ENCODE data around the gene KRT78. TPM values are rescaled to one million over a fixed set of nuclear protein-coding genes. Genes with fewer than 3 reads are reported as not detected.

Gene KRT78
- total RNA-seq, 1 donor from 2014 or later: not detected

DNA sequence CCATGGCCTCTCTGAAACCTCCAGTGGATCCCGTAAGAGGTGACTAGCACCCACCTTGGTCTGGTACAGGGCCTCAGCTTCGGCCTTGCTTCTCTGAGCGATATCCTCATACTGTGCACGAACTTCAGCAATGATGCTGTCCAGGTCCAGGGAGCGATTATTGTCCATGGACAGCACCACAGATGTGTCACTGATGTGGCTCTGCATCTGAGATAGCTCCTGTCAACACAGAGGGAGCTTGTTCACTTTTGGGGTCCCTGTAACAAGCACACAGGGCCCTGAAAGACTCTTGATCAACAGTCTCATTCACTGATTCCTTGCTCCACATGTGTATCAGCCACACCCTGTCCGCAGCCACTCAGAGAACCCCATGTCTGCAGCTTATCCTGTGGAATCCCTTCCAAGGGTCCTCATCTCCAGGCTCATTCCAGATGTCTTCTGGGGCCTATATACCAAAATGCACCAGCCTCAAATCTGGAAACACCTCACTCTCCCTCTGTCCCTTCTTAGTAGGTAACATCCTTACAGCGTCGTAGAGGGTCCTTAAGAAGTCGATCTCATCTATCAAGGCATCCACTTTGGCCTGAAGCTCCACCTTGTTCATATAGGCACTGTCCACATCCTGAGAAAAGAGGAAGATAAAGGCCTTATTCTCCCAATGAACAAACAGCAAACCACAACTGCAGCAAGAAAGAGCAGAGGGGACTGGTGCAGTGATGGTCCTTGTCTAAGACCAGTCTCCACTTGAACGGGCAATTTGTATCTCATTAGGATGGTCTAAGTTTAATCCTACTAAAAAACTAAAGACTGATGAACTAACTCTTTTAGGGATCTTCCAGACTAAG is 56.4 kb downstream of the KRT78 start:
- no peak overlapping the region for H3K4me3 ChIP-seq (ENCODE audit: low read depth, low read length)
- DNase-seq (ENCODE audit: low read depth): no peak
- TF ChIP-seq, protein P1, sequence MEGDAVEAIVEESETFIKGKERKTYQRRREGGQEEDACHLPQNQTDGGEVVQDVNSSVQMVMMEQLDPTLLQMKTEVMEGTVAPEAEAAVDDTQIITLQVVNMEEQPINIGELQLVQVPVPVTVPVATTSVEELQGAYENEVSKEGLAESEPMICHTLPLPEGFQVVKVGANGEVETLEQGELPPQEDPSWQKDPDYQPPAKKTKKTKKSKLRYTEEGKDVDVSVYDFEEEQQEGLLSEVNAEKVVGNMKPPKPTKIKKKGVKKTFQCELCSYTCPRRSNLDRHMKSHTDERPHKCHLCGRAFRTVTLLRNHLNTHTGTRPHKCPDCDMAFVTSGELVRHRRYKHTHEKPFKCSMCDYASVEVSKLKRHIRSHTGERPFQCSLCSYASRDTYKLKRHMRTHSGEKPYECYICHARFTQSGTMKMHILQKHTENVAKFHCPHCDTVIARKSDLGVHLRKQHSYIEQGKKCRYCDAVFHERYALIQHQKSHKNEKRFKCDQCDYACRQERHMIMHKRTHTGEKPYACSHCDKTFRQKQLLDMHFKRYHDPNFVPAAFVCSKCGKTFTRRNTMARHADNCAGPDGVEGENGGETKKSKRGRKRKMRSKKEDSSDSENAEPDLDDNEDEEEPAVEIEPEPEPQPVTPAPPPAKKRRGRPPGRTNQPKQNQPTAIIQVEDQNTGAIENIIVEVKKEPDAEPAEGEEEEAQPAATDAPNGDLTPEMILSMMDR (conservative IDR thresholded peaks at IDR 0.05; ENCODE audit: low read depth, low read length): no peak

DNA sequence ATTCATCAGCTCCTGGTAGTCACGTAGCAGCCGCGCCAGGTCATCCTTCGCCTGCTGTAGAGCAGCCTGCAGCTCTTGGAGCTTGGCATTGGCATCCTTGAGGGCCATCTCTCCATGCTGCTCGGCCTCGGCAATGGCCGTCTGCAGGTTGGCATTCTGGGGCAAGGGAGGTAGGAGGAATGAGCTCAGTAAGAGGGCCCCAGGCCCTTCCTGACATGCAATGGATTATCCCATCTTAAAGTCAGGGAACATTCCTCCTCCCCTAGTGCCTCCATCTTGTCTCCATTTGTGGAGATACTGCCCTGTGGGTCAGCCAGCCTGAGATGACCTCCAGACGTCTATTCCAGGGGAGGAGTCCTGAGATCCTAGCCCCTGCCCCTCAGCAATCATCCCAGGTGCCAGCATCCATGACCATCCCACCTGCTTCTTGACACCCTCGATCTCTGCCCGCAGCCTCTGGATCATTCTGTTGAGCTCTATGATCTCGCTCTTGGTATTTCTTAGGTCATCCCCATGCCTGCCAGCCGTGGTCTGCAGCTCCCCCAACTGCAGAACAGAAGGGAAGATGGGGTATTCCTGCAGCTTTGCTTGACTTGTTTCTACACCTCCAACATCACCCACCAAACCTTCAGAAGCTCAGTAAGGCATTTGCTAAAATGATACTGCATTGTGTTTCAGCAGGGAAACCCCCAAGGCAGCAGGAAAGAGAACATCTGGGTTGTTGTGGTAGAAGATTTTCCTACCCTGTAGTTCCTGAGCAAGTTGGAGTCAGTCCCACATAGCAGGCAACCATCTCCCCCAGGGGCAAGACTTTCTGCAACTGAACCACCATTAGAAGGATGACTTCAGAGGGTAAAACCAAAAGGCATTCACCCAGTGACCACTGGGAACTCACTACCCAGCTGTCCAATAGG is 57.3 kb downstream of the KRT78 start:
- no peak overlapping the region for H3K4me3 ChIP-seq (ENCODE audit: low read depth, low read length)
- DNase-seq (ENCODE audit: low read depth): no peak

DNA sequence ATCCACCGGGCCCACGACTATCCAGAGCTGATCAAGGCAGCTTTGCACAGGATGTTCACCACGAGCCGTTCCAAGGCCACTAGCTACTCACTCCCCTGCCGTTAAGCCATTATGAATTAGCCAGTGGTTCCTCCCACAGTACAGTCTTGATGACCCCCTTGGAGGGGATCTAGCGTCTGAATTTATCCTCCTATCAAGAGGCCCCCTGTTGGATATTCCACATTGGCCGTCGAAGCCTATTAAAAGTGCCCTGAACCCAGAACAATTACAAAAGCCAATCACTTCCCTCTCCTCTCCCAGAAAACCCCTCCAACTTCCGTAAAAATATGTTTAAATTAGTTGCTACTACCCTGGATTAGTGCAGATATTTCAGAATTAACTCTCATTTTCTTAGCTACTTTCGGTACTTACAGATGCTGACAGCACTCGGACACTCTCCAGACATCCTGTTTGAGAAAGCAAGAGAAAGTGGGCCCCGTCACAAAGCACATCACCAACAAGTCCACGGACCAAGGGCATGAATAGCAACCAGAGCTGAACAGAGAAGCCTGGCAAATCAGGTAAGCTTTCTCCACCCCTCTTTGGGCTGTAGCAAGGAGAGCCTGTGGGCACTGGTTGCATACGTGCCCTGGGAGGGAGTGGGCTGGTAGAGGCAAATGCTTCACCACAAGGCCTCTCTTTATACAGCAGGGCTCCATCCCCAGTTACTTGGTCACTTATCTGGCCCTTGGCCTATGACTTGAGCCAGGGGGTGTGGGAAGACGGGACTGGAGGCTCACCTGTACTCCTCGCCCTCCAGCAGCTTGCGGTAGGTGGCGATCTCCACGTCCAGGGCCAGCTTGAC is 58.1 kb downstream of the KRT78 start:
- TF ChIP-seq, protein P1 (conservative IDR thresholded peaks at IDR 0.05; ENCODE audit: low read depth, low read length): no peak
- no peak overlapping the region for H3K4me3 ChIP-seq (ENCODE audit: low read depth, low read length)
- no peak for DNase-seq (ENCODE audit: low read depth)

More for the DNA sequence above, 57.3 kb downstream of the KRT78 start:
- TF ChIP-seq, protein P1 (conservative IDR thresholded peaks at IDR 0.05; ENCODE audit: low read depth, low read length): no peak

DNA sequence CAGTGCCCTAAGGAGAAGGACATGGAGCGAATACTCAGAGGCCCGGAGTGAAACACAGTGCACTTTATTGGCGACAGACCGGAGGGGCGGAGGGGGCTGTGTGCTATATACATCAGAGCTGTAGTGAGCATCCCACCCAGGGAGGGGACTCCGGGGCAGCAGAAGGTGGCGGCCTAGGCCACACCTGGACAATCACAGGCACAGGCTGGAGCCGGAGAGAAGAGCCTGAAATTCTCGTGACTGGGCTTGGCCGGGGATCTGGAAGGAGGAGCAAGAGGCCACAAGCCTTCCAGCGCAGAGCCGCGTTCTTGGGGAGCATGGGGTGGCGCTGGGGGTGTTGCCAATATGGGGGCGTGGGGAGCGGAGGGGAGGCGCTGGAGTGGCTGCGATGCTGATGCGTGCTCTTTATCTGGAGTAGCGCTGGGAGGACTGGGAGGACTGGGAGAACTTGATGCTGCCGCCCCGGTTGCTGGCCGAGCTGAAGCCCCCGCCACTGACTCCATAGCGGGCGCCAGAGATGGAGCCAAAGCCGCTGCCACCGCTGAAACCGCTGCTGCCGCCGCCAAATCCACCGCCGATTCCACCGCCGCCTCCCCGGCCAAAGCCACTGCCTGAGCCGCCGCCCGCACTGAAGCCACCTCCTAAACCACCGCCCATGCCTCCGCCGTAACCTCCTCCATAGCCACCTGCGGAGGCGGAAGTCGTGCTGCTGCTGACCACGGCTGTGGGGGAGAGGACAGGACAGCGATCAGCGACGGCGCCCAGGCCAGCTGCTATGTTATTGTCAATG is 59.0 kb downstream of the KRT78 start:
- DNase-seq (ENCODE audit: low read depth): no peak
- H3K4me3 ChIP-seq (ENCODE audit: low read depth, low read length): no peak overlapping the region
- TF ChIP-seq, protein P1 (conservative IDR thresholded peaks at IDR 0.05; ENCODE audit: low read depth, low read length): no peak

DNA sequence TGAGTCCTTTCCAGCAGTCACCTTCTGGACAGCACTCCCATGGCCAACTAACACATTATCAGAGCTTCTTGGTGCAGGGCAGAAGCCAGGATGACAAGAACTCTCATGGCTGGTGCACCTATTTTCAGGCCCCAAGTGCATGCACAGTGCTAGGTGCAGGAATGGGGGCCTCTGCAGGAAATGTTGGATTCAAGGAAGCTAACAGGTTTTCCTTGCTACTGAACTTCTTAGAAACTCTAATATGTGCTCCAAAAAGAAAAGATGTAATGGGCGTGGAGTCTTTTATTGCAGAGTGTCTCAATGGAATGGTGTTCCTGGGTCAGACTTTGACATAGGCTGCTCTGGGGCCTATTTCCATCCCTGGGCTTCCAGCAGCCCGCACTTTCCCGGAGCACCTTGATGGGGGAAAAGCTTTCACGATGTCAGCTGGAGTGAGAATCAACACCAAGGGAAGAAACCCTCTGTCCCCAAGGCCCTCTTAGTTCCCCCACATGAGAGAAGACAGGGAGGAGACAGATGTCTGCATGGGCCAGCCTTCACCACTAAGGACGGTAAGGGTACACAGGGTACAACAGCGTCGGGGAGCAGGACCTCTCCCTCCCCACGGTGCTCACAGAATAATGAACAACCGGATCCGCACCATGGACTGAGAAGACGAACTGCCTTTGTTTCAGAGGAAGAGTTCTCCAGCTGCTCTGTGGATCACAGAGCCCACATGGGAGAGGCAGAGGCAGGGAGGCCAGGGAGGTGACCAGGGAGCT is 59.7 kb downstream of the KRT78 start:
- TF ChIP-seq, protein P1 (conservative IDR thresholded peaks at IDR 0.05; ENCODE audit: low read depth, low read length): no peak
- no peak overlapping the region for H3K4me3 ChIP-seq (ENCODE audit: low read depth, low read length)
- DNase-seq (ENCODE audit: low read depth): no peak
